Measurements from ENCODE around the gene EPB41L1.

The EPB41L1 gene

GRCh38 chr20:36246401-36246800, 91.9 kb downstream of the EPB41L1 start:
- Histone ChIP-seq H3K9me3 (ENCODE audit: control insufficient read depth, low read length) (no peaks in the 10 kb centered on the region), H3K36me3 (ENCODE audit: control insufficient read depth, insufficient read depth, low read length) (no peaks in the 10 kb centered on the region), H3K27ac (no peak overlapping the region), H3K79me2 (peaks cover 33% of the 10 kb centered on the region), H3K27me3 (ENCODE audit: control insufficient read depth, insufficient read depth, low read length) (no peaks in the 10 kb centered on the region), H3K4me2 (ENCODE audit: low read length) (no peak overlapping the region), H2AFZ (no peak overlapping the region), H3K9ac (no peak overlapping the region), H3K4me3 (ENCODE audit: low read depth, low read length) (no peak overlapping the region), H3K4me1 (no peaks in the 10 kb centered on the region)
- TF ChIP-seq CTCF (IDR thresholded peaks at IDR 0.05), result no peak

GRCh38 chr20:36248836-36249235, 94.3 kb downstream of the EPB41L1 start:
- Histone ChIP-seq H3K4me3 (ENCODE audit: low read depth, low read length) (no peak overlapping the region), H3K4me1 (no peaks in the 10 kb centered on the region), H3K9me3 (ENCODE audit: control insufficient read depth, low read length) (no peaks in the 10 kb centered on the region), H2AFZ (no peak overlapping the region), H3K79me2 (peaks cover 28% of the 10 kb centered on the region), H3K4me2 (ENCODE audit: low read length) (no peak overlapping the region), H3K36me3 (ENCODE audit: control insufficient read depth, insufficient read depth, low read length) (no peaks in the 10 kb centered on the region), H3K27ac (no peak overlapping the region), H3K27me3 (ENCODE audit: control insufficient read depth, insufficient read depth, low read length) (no peaks in the 10 kb centered on the region), H3K9ac (no peak overlapping the region)
- no peak for TF ChIP-seq CTCF (IDR thresholded peaks at IDR 0.05)

- no peak overlapping the region for H3K4me2 ChIP-seq (ENCODE audit: low read length)
- no peaks in the 10 kb centered on the region for H3K9me3 ChIP-seq (ENCODE audit: control insufficient read depth, low read length)
- no peaks in the 10 kb centered on the region for H3K4me1 ChIP-seq
- no peak overlapping the region for H3K27ac ChIP-seq
- no peaks in the 10 kb centered on the region for H3K36me3 ChIP-seq (ENCODE audit: control insufficient read depth, insufficient read depth, low read length)
- no peaks in the 10 kb centered on the region for H3K27me3 ChIP-seq (ENCODE audit: control insufficient read depth, insufficient read depth, low read length)
- no peak overlapping the region for H2AFZ ChIP-seq
- no peak overlapping the region for H3K4me3 ChIP-seq (ENCODE audit: low read depth, low read length)
- no peak for TF ChIP-seq CTCF (IDR thresholded peaks at IDR 0.05)
- peaks cover 24% of the 10 kb centered on the region for H3K79me2 ChIP-seq
- H3K9ac ChIP-seq, result no peak overlapping the region
These were observed 94.9 kb downstream of the EPB41L1 start for GRCh38 chr20:36249450-36249849.

GRCh38 chr20:36251426-36251825, 96.9 kb downstream of the EPB41L1 start:
- no peaks in the 10 kb centered on the region for H3K27me3 ChIP-seq (ENCODE audit: control insufficient read depth, insufficient read depth, low read length)
- H3K9me3 ChIP-seq (ENCODE audit: control insufficient read depth, low read length), result no peaks in the 10 kb centered on the region
- no peaks in the 10 kb centered on the region for H3K36me3 ChIP-seq (ENCODE audit: control insufficient read depth, insufficient read depth, low read length)
- H3K4me3 ChIP-seq (ENCODE audit: low read depth, low read length), result no peak overlapping the region
- H3K27ac ChIP-seq, result no peak overlapping the region
- peaks cover 6% of the 10 kb centered on the region for H3K79me2 ChIP-seq
- TF ChIP-seq CTCF (IDR thresholded peaks at IDR 0.05), result no peak
- H2AFZ ChIP-seq, result no peak overlapping the region
- H3K4me2 ChIP-seq (ENCODE audit: low read length), result no peak overlapping the region
- no peak overlapping the region for H3K9ac ChIP-seq
- H3K4me1 ChIP-seq, result no peaks in the 10 kb centered on the region

GRCh38 chr20:36252511-36252910, 98.0 kb downstream of the EPB41L1 start:
- Histone ChIP-seq H3K4me3 (ENCODE audit: low read depth, low read length) (no peak overlapping the region), H3K4me2 (ENCODE audit: low read length) (no peak overlapping the region), H3K9ac (no peak overlapping the region), H3K27me3 (ENCODE audit: control insufficient read depth, insufficient read depth, low read length) (no peaks in the 10 kb centered on the region), H3K4me1 (no peaks in the 10 kb centered on the region), H2AFZ (no peak overlapping the region), H3K79me2 (peaks cover 6% of the 10 kb centered on the region), H3K9me3 (ENCODE audit: control insufficient read depth, low read length) (no peaks in the 10 kb centered on the region), H3K36me3 (ENCODE audit: control insufficient read depth, insufficient read depth, low read length) (no peaks in the 10 kb centered on the region), H3K27ac (no peak overlapping the region)
- TF ChIP-seq CTCF (IDR thresholded peaks at IDR 0.05), result no peak
